ENCODE results near the gene ZNF275.

ZNF275 gene

GRCh38 chrX:153352858-153353257 lies 18.9 kb downstream of the ZNF275 start:
- no peaks in the 10 kb centered on the region for H3K27me3 Mint-ChIP-seq

GRCh38 chrX:153353416-153353815 lies 19.5 kb downstream of the ZNF275 start:
- no peak overlapping the region for H3K4me3 Mint-ChIP-seq
- H3K9me3 Mint-ChIP-seq: no peaks in the 10 kb centered on the region
- ATAC-seq (replicated peaks) (no peak), DNase-seq (no peak)
- no peaks in the 10 kb centered on the region for H3K4me1 Mint-ChIP-seq (ENCODE audit: low read depth in 2 of 2)
- no peaks in the 10 kb centered on the region for H3K27me3 Mint-ChIP-seq
- no peak overlapping the region for H3K27ac Mint-ChIP-seq
- peaks cover 9% of the 10 kb centered on the region for H3K36me3 Mint-ChIP-seq (ENCODE audit: insufficient read depth)

More at GRCh38 chrX:153352858-153353257, 18.9 kb downstream of the ZNF275 start:
- no peak for DNase-seq
- H3K36me3 Mint-ChIP-seq (ENCODE audit: insufficient read depth): peaks cover 13% of the 10 kb centered on the region
- no peaks in the 10 kb centered on the region for H3K9me3 Mint-ChIP-seq
- H3K4me3 Mint-ChIP-seq: no peak overlapping the region
- no peak for ATAC-seq (replicated peaks)
- no peaks in the 10 kb centered on the region for H3K4me1 Mint-ChIP-seq (ENCODE audit: low read depth in 2 of 2)
- H3K27ac Mint-ChIP-seq: no peak overlapping the region

GRCh38 chrX:153357877-153358276 lies 23.9 kb downstream of the ZNF275 start:
- no peak for DNase-seq
- H3K4me1 Mint-ChIP-seq (ENCODE audit: low read depth in 2 of 2): no peaks in the 10 kb centered on the region
- no peak overlapping the region for H3K4me3 Mint-ChIP-seq
- no peaks in the 10 kb centered on the region for H3K27me3 Mint-ChIP-seq
- no peaks in the 10 kb centered on the region for H3K9me3 Mint-ChIP-seq
- ATAC-seq (replicated peaks): no peak
- H3K36me3 Mint-ChIP-seq (ENCODE audit: insufficient read depth): no peaks in the 10 kb centered on the region
- H3K27ac Mint-ChIP-seq: no peak overlapping the region

- no peaks in the 10 kb centered on the region for H3K27me3 Mint-ChIP-seq
- peak overlapping the region in 1 of 2 donors; percentile 33 for H3K27ac Mint-ChIP-seq
- H3K9me3 Mint-ChIP-seq: no peaks in the 10 kb centered on the region
- no peak overlapping the region for H3K4me3 Mint-ChIP-seq
- no peaks in the 10 kb centered on the region for H3K4me1 Mint-ChIP-seq (ENCODE audit: low read depth in 2 of 2)
- no peaks in the 10 kb centered on the region for H3K36me3 Mint-ChIP-seq (ENCODE audit: insufficient read depth)
- DNase-seq (no peak), ATAC-seq (replicated peaks) (no peak)
These were observed 27.9 kb downstream of the ZNF275 start for GRCh38 chrX:153361781-153362397.

GRCh38 chrX:153365670-153366069 lies 31.7 kb downstream of the ZNF275 start:
- Mint-ChIP-seq H3K4me3 (no peak overlapping the region), H3K27ac (no peak overlapping the region), H3K27me3 (peaks cover 10 to 11% of the 10 kb centered on the region in 2 donors), H3K9me3 (no peaks in the 10 kb centered on the region), H3K36me3 (ENCODE audit: insufficient read depth) (peaks cover 2% of the 10 kb centered on the region), H3K4me1 (ENCODE audit: low read depth in 2 of 2) (no peaks in the 10 kb centered on the region)
- no peak for ATAC-seq (replicated peaks)
- DNase-seq: no peak

- Mint-ChIP-seq H3K27ac (no peak overlapping the region), H3K4me1 (ENCODE audit: low read depth in 2 of 2) (no peaks in the 10 kb centered on the region), H3K36me3 (ENCODE audit: insufficient read depth) (peaks cover 3% of the 10 kb centered on the region), H3K9me3 (no peaks in the 10 kb centered on the region), H3K27me3 (peaks cover 11 to 13% of the 10 kb centered on the region in 2 donors), H3K4me3 (no peak overlapping the region)
- no peak for ATAC-seq (replicated peaks)
- DNase-seq: no peak
These were observed 32.2 kb downstream of the ZNF275 start for GRCh38 chrX:153366119-153366518.

GRCh38 chrX:153366878-153367538 lies 33.1 kb downstream of the ZNF275 start:
- peaks cover 11 to 13% of the 10 kb centered on the region in 2 donors for H3K27me3 Mint-ChIP-seq
- H3K4me3 Mint-ChIP-seq: no peak overlapping the region
- ATAC-seq (replicated peaks) (no peak), DNase-seq (no peak)
- peaks cover 3% of the 10 kb centered on the region for H3K36me3 Mint-ChIP-seq (ENCODE audit: insufficient read depth)
- H3K9me3 Mint-ChIP-seq: no peaks in the 10 kb centered on the region
- H3K4me1 Mint-ChIP-seq (ENCODE audit: low read depth in 2 of 2): no peaks in the 10 kb centered on the region
- no peak overlapping the region for H3K27ac Mint-ChIP-seq

- peaks cover 3% of the 10 kb centered on the region for H3K36me3 Mint-ChIP-seq (ENCODE audit: insufficient read depth)
- no peaks in the 10 kb centered on the region for H3K9me3 Mint-ChIP-seq
- H3K4me1 Mint-ChIP-seq (ENCODE audit: low read depth in 2 of 2): no peaks in the 10 kb centered on the region
- ATAC-seq (replicated peaks) (no peak), DNase-seq (no peak)
- H3K27ac Mint-ChIP-seq: no peak overlapping the region
- H3K27me3 Mint-ChIP-seq: peaks cover 11 to 13% of the 10 kb centered on the region in 2 donors
- H3K4me3 Mint-ChIP-seq: no peak overlapping the region
These were observed 36.5 kb downstream of the ZNF275 start for GRCh38 chrX:153370293-153371055.

GRCh38 chrX:153371256-153371655 lies 37.3 kb downstream of the ZNF275 start:
- Mint-ChIP-seq H3K9me3 (no peaks in the 10 kb centered on the region), H3K36me3 (ENCODE audit: insufficient read depth) (peaks cover 3% of the 10 kb centered on the region), H3K4me3 (no peak overlapping the region), H3K27me3 (peaks cover 11 to 13% of the 10 kb centered on the region in 2 donors), H3K27ac (no peak overlapping the region), H3K4me1 (ENCODE audit: low read depth in 2 of 2) (no peaks in the 10 kb centered on the region)
- no peak for ATAC-seq (replicated peaks)
- DNase-seq: no peak

- no peak for ATAC-seq (replicated peaks)
- Mint-ChIP-seq H3K4me3 (no peak overlapping the region), H3K27ac (no peak overlapping the region)
These were observed 39.0 kb downstream of the ZNF275 start for GRCh38 chrX:153372949-153373348.

GRCh38 chrX:153374426-153374825 lies 40.5 kb downstream of the ZNF275 start:
- Mint-ChIP-seq H3K9me3 (no peaks in the 10 kb centered on the region), H3K4me3 (no peak overlapping the region), H3K27me3 (peaks cover 10% of the 10 kb centered on the region in 2 donors), H3K4me1 (ENCODE audit: low read depth in 2 of 2) (no peaks in the 10 kb centered on the region), H3K36me3 (ENCODE audit: insufficient read depth) (peaks cover 3% of the 10 kb centered on the region), H3K27ac (no peak overlapping the region)
- DNase-seq (no peak), ATAC-seq (replicated peaks) (no peak)

More at GRCh38 chrX:153372949-153373348, 39.0 kb downstream of the ZNF275 start:
- H3K27me3 Mint-ChIP-seq: peaks cover 11 to 13% of the 10 kb centered on the region in 2 donors
- H3K36me3 Mint-ChIP-seq (ENCODE audit: insufficient read depth): peaks cover 3% of the 10 kb centered on the region
- no peaks in the 10 kb centered on the region for H3K4me1 Mint-ChIP-seq (ENCODE audit: low read depth in 2 of 2)
- no peaks in the 10 kb centered on the region for H3K9me3 Mint-ChIP-seq
- no peak for DNase-seq

GRCh38 chrX:153375571-153375970 lies 41.6 kb downstream of the ZNF275 start:
- peaks cover 2% of the 10 kb centered on the region for H3K36me3 Mint-ChIP-seq (ENCODE audit: insufficient read depth)
- DNase-seq: no peak
- H3K27ac Mint-ChIP-seq: no peak overlapping the region
- no peaks in the 10 kb centered on the region for H3K9me3 Mint-ChIP-seq
- no peak overlapping the region for H3K4me3 Mint-ChIP-seq
- peaks cover 0 to 5% of the 10 kb centered on the region in 2 donors for H3K27me3 Mint-ChIP-seq
- H3K4me1 Mint-ChIP-seq (ENCODE audit: low read depth in 2 of 2): no peaks in the 10 kb centered on the region
- no peak for ATAC-seq (replicated peaks)

GRCh38 chrX:153377727-153378126 lies 43.8 kb downstream of the ZNF275 start:
- ATAC-seq (replicated peaks) (no peak), DNase-seq (no peak)
- no peak overlapping the region for H3K27ac Mint-ChIP-seq
- H3K9me3 Mint-ChIP-seq: no peaks in the 10 kb centered on the region
- no peaks in the 10 kb centered on the region for H3K36me3 Mint-ChIP-seq (ENCODE audit: insufficient read depth)
- H3K4me1 Mint-ChIP-seq (ENCODE audit: low read depth in 2 of 2): no peaks in the 10 kb centered on the region
- H3K4me3 Mint-ChIP-seq: no peak overlapping the region
- H3K27me3 Mint-ChIP-seq: no peaks in the 10 kb centered on the region

- Mint-ChIP-seq H3K4me1 (ENCODE audit: low read depth in 2 of 2) (no peaks in the 10 kb centered on the region), H3K27ac (no peak overlapping the region), H3K9me3 (no peaks in the 10 kb centered on the region), H3K36me3 (ENCODE audit: insufficient read depth) (no peaks in the 10 kb centered on the region), H3K27me3 (no peaks in the 10 kb centered on the region), H3K4me3 (no peak overlapping the region)
- no peak for ATAC-seq (replicated peaks)
- no peak for DNase-seq
These were observed 44.7 kb downstream of the ZNF275 start for GRCh38 chrX:153378607-153379006.
